Astrocyte (in vitro differentiated cells and primary cell): ENCODE results near the gene PTGFRN.

Experiments used
- EZH2 ChIP-seq: IDR thresholded peaks from 2 replicates; pipeline ENCODE4 v1.6.1; 2012; ENCODE audit warnings: mild to moderate bottlenecking, low read length, inconsistent platforms; ENCODE audit not compliant: insufficient read depth
- TF ChIP-seq, protein P1 (sequence below): IDR thresholded peaks from 2 replicates; pipeline ENCODE4 v1.5.1; 2011; ENCODE audit warnings: low read depth, mild to moderate bottlenecking, inconsistent platforms, low read length, moderate library complexity; ENCODE audit not compliant: insufficient read depth

DNA sequence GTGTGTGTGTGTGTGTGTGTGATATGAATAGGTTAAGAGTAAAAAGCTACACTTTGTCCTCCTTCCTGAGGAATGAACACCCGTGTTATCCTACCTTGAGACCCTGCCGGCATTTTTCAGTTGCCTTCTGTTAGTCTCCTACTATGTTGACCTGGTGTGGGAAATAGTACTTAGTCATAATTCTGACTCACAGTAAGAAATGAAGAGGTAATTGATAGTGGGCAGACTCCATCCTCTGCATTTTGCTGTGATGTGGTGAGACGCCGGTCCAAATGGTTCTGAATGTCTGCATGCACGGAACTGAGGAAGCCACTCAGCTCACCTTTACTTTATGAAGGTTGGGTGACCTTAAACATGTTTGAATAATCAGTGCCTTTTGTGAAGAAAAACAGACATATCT lies 104.5 kb downstream of the PTGFRN start:
- TF ChIP-seq, protein P1, sequence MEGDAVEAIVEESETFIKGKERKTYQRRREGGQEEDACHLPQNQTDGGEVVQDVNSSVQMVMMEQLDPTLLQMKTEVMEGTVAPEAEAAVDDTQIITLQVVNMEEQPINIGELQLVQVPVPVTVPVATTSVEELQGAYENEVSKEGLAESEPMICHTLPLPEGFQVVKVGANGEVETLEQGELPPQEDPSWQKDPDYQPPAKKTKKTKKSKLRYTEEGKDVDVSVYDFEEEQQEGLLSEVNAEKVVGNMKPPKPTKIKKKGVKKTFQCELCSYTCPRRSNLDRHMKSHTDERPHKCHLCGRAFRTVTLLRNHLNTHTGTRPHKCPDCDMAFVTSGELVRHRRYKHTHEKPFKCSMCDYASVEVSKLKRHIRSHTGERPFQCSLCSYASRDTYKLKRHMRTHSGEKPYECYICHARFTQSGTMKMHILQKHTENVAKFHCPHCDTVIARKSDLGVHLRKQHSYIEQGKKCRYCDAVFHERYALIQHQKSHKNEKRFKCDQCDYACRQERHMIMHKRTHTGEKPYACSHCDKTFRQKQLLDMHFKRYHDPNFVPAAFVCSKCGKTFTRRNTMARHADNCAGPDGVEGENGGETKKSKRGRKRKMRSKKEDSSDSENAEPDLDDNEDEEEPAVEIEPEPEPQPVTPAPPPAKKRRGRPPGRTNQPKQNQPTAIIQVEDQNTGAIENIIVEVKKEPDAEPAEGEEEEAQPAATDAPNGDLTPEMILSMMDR = no peak
- TF ChIP-seq EZH2 = no peak
